NOMO-1 treated with DMSO at 0.1 percent for 48 hours (cell line): ENCODE measurements around the gene HAPLN2.
"Not testable (repeated sequence)": the region's sequence is repeated elsewhere in the genome, so short reads cannot be mapped to it uniquely, and the experiment has no call there.

Experiments used
- DNase-seq: peaks from one replicate; lab custom pipeline; 2025; ENCODE audit not compliant: unreplicated experiment; lab: John Stamatoyannopoulos, UW

HAPLN2 gene

GRCh38 chr1:156616463-156616862, 2.8 kb upstream of the HAPLN2 start:
- no peak for DNase-seq

GRCh38 chr1:156619582-156619955, 354 bp downstream of the HAPLN2 start:
- DNase-seq, result no peak

GRCh38 chr1:156622581-156623297, 3.5 kb downstream of the HAPLN2 start:
- no peak for DNase-seq

- peak; percentile 40 for DNase-seq
Measured at GRCh38 chr1:156623946-156624813, 5.0 kb downstream of the HAPLN2 start.

- DNase-seq, result no peak
Measured at GRCh38 chr1:156624814-156625435, 5.7 kb downstream of the HAPLN2 start.

GRCh38 chr1:156625436-156626078, 6.3 kb downstream of the HAPLN2 start:
- no peak for DNase-seq

- no peak for DNase-seq
Measured at GRCh38 chr1:156626079-156626438, 6.8 kb downstream of the HAPLN2 start.

- DNase-seq, result peak; percentile 41
Measured at GRCh38 chr1:156627313-156627880, 8.2 kb downstream of the HAPLN2 start.

- DNase-seq, result no peak
Measured at GRCh38 chr1:156629823-156630449, 10.7 kb downstream of the HAPLN2 start.

GRCh38 chr1:156631152-156631551, 11.9 kb downstream of the HAPLN2 start:
- not testable (repeated sequence) for DNase-seq

GRCh38 chr1:156632355-156632754, 13.1 kb downstream of the HAPLN2 start:
- no peak for DNase-seq

- DNase-seq, result no peak
Measured at GRCh38 chr1:156638189-156638985, 19.2 kb downstream of the HAPLN2 start.

GRCh38 chr1:156639601-156640101, 20.4 kb downstream of the HAPLN2 start:
- peak; percentile 37 for DNase-seq

- DNase-seq, result no peak
Measured at GRCh38 chr1:156640842-156641706, 21.9 kb downstream of the HAPLN2 start.

GRCh38 chr1:156641761-156642264, 22.6 kb downstream of the HAPLN2 start, which contains the start of gene BCAN:
BCAN (plus strand) TSS chr1:156642117; CDS start chr1:156646055, 3,938 bp downstream.
- no peak for DNase-seq

GRCh38 chr1:156642265-156643048, 23.2 kb downstream of the HAPLN2 start:
- DNase-seq, result no peak

GRCh38 chr1:156643049-156643777, 24.0 kb downstream of the HAPLN2 start:
- no peak for DNase-seq
